Measurements from ENCODE around the gene GAA.
"Not testable (repeated sequence)": the region's sequence is repeated elsewhere in the genome, so short reads cannot be mapped to it uniquely, and the experiment has no call there.

GAA gene

DNA sequence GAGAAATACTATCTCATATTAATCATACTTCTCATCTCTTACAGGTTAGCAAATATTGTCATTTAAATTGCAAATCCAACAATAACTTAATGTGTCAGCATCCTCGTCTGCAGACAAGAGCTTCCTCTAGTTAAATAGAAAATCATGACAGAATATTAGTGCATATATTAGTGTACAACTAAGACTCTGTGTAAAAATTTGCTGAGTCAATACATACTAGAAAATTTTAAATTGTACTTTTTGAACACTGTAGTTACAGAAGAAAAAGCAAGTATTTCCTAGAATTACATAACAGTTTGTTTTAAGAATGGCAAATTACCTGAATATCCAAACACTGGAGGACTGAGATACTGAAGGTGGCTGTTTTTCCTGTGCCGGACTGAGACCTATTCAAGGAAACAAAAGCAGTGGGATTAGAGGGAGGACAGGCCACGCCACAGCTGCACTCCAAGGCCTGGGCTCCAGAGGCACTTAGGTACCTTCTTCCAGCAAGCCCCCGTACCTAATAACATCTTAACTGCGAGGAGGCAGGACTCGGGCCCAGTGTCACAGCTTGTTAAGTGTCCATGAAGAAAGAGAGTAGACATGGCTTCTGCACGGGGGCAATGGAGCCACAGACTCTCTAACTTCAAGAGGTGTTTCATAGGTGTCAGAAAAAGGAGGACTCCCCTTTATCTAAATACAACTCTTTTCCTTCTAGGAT, 40.2 kb downstream of the GAA start:
- H3K27me3 ChIP-seq (ENCODE audit: insufficient read depth, low read length) = no peaks in the 10 kb centered on the region
- no peak overlapping the region for H3K9ac ChIP-seq (ENCODE audit: low read depth, low read length)

GRCh38 chr17:80142929-80143328, 41.5 kb downstream of the GAA start:
- no peaks in the 10 kb centered on the region for H3K27me3 ChIP-seq (ENCODE audit: insufficient read depth, low read length)
- H3K9ac ChIP-seq (ENCODE audit: low read depth, low read length) = no peak overlapping the region
- H3K4me3 ChIP-seq (ENCODE audit: low read length) = no peak overlapping the region
- no peaks in the 10 kb centered on the region for H3K9me3 ChIP-seq (ENCODE audit: insufficient read depth, low read depth, low read length)
- no peak overlapping the region for H3K27ac ChIP-seq (ENCODE audit: low read length)
- peaks cover 8% of the 10 kb centered on the region for H3K4me1 ChIP-seq (ENCODE audit: insufficient read depth, low read length)
- peaks cover 80% of the 10 kb centered on the region for H3K36me3 ChIP-seq (ENCODE audit: insufficient read depth, low read depth, low read length)

More for the DNA sequence above, 40.2 kb downstream of the GAA start:
- Histone ChIP-seq H3K4me1 (ENCODE audit: insufficient read depth, low read length) (peaks cover 8% of the 10 kb centered on the region), H3K9me3 (ENCODE audit: insufficient read depth, low read depth, low read length) (no peaks in the 10 kb centered on the region), H3K36me3 (ENCODE audit: insufficient read depth, low read depth, low read length) (peaks cover 93% of the 10 kb centered on the region), H3K4me3 (ENCODE audit: low read length) (no peak overlapping the region), H3K27ac (ENCODE audit: low read length) (no peak overlapping the region)

DNA sequence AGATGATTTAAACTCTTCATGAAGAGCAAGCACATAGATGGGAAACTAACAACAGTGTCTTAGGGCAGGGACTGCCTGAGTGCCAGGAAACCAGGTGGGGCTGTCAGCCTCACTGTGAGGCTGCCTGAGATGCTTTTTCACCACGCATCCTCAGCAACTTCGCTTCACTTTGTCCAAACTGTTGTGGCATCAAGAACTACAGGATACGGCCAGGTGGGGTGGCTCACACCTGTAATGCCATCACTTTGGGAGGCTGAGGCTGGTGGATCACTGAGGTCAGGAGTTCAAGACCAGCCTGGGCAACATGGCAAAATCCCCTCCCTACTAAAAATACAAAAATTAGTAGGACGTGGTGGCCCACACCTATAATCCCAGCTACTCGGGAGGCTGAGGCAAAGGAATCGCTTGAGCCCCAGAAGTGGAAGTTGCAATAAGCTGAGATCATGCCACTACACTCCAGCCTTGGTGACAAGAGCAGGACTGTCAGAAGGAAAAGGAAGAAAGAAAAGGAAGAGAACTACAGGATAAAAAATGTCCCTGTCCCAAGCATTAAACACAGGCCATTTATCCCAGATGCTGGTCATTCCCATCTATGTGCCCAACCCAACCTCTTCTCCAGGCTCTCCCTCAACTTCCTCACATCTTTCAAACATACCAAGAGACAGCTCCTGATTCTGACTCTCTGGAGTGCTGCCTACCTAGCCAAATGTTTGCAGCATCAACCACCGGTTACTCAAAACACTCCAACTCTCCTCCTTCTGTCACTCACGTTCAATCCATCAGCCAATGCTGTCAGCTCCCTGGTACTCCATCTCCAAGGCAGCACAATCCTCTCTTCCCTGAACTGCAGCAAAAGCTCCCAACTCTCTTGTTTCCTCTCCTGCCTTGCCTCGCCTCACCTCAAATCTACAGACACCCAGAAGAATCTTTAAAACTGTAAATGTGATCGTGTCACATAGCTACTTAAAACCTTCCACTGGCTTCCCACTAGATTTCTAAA, 44.0 kb downstream of the GAA start:
- Histone ChIP-seq H3K27me3 (ENCODE audit: insufficient read depth, low read length) (no peaks in the 10 kb centered on the region), H3K27ac (ENCODE audit: low read length) (no peak overlapping the region), H3K9me3 (ENCODE audit: insufficient read depth, low read depth, low read length) (no peaks in the 10 kb centered on the region), H3K4me1 (ENCODE audit: insufficient read depth, low read length) (peaks cover 8% of the 10 kb centered on the region), H3K9ac (ENCODE audit: low read depth, low read length) (peak overlapping the region; percentile 90; the same call in 1 of the 2 replicates), H3K4me3 (ENCODE audit: low read length) (peak overlapping the region; percentile 91), H3K36me3 (ENCODE audit: insufficient read depth, low read depth, low read length) (peaks cover 56% of the 10 kb centered on the region)

- H3K27ac ChIP-seq (ENCODE audit: low read length) = no peak overlapping the region
- H3K9me3 ChIP-seq (ENCODE audit: insufficient read depth, low read depth, low read length) = no peaks in the 10 kb centered on the region
- peaks cover 8% of the 10 kb centered on the region for H3K4me1 ChIP-seq (ENCODE audit: insufficient read depth, low read length)
- H3K4me3 ChIP-seq (ENCODE audit: low read length) = peak overlapping the region; percentile 91
- H3K9ac ChIP-seq (ENCODE audit: low read depth, low read length) = peak overlapping the region; percentile 90
- H3K36me3 ChIP-seq (ENCODE audit: insufficient read depth, low read depth, low read length) = peaks cover 46% of the 10 kb centered on the region
- H3K27me3 ChIP-seq (ENCODE audit: insufficient read depth, low read length) = no peaks in the 10 kb centered on the region
Observed at GRCh38 chr17:80146121-80147034, 45.0 kb downstream of the GAA start.

GRCh38 chr17:80147035-80147822, 45.8 kb downstream of the GAA start, which contains the start of gene EIF4A3:
TSS of gene EIF4A3 (minus strand) at chr17:80147128. CDS start at chr17:80146961, 167 bp downstream.
- Histone ChIP-seq H3K4me1 (ENCODE audit: insufficient read depth, low read length) (peaks cover 9% of the 10 kb centered on the region), H3K27me3 (ENCODE audit: insufficient read depth, low read length) (no peaks in the 10 kb centered on the region), H3K9me3 (ENCODE audit: insufficient read depth, low read depth, low read length) (no peaks in the 10 kb centered on the region), H3K9ac (ENCODE audit: low read depth, low read length) (peak within 1 kb of the TSS; percentile 90), H3K4me3 (ENCODE audit: low read length) (peak within 1 kb of the TSS; percentile 91), H3K27ac (ENCODE audit: low read length) (peak within 1 kb of the TSS; percentile 34), H3K36me3 (ENCODE audit: insufficient read depth, low read depth, low read length) (peaks cover 37% of the 10 kb centered on the region)

GRCh38 chr17:80151333-80151732, 50.0 kb downstream of the GAA start:
- no peak overlapping the region for H3K27ac ChIP-seq (ENCODE audit: low read length)
- peaks cover 17% of the 10 kb centered on the region for H3K9me3 ChIP-seq (ENCODE audit: insufficient read depth, low read depth, low read length)
- H3K9ac ChIP-seq (ENCODE audit: low read depth, low read length) = no peak overlapping the region
- H3K36me3 ChIP-seq (ENCODE audit: insufficient read depth, low read depth, low read length) = no peaks in the 10 kb centered on the region
- H3K4me1 ChIP-seq (ENCODE audit: insufficient read depth, low read length) = peaks cover 17% of the 10 kb centered on the region; the same call in 1 of the 2 replicates
- H3K4me3 ChIP-seq (ENCODE audit: low read length) = no peak overlapping the region
- H3K27me3 ChIP-seq (ENCODE audit: insufficient read depth, low read length) = no peaks in the 10 kb centered on the region; the same call in 1 of the 2 replicates

DNA sequence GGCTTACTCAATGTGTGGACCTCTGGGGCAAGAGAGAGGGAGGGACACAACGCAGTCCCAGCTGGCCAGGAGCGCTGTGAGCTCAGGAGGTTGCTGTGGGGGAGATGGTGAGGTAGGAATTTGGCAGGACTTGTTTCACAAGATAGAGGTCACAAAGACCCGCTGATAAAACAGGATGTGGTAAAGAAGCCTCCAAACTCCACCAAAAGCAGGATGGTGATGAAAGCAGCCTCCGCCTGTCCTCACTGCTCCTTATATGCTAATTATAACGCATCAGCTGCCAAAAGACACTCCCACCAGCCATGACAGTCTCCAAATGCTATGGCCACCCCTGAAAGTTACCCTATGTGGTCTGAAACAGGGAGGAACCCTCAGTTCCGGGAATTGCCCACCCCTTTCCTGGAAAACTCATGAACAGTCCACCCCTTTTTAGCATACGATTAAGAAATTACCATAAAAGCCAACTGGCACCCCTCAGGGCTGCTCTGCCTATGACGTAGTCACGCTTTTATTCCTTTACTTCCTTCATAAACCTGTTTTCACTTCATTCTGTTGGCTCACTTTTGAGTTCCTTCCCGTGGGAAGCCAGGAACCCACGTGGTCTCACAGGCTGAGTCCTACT, 50.8 kb downstream of the GAA start:
- Histone ChIP-seq H3K27me3 (ENCODE audit: insufficient read depth, low read length) (no peaks in the 10 kb centered on the region; the same call in 1 of the 2 replicates), H3K9me3 (ENCODE audit: insufficient read depth, low read depth, low read length) (peaks cover 25% of the 10 kb centered on the region), H3K9ac (ENCODE audit: low read depth, low read length) (no peak overlapping the region), H3K4me1 (ENCODE audit: insufficient read depth, low read length) (peaks cover 17% of the 10 kb centered on the region; the same call in 1 of the 2 replicates), H3K36me3 (ENCODE audit: insufficient read depth, low read depth, low read length) (no peaks in the 10 kb centered on the region), H3K27ac (ENCODE audit: low read length) (no peak overlapping the region), H3K4me3 (ENCODE audit: low read length) (no peak overlapping the region)

- H3K9ac ChIP-seq (ENCODE audit: low read depth, low read length) = no peak overlapping the region
Observed at GRCh38 chr17:80153004-80153403, 51.6 kb downstream of the GAA start.

GRCh38 chr17:80154166-80154565, 52.8 kb downstream of the GAA start:
- H3K36me3 ChIP-seq (ENCODE audit: insufficient read depth, low read depth, low read length) = no peaks in the 10 kb centered on the region
- peaks cover 2% of the 10 kb centered on the region; the same call in 1 of the 2 replicates for H3K27me3 ChIP-seq (ENCODE audit: insufficient read depth, low read length)
- H3K9me3 ChIP-seq (ENCODE audit: insufficient read depth, low read depth, low read length) = peaks cover 28% of the 10 kb centered on the region
- H3K27ac ChIP-seq (ENCODE audit: low read length) = no peak overlapping the region
- peak overlapping the region; percentile 53 for H3K4me3 ChIP-seq (ENCODE audit: low read length)
- peak overlapping the region; percentile 47; the same call in 1 of the 2 replicates for H3K9ac ChIP-seq (ENCODE audit: low read depth, low read length)
- peaks cover 21% of the 10 kb centered on the region; the same call in 1 of the 2 replicates for H3K4me1 ChIP-seq (ENCODE audit: insufficient read depth, low read length)

More at GRCh38 chr17:80153004-80153403, 51.6 kb downstream of the GAA start:
- Histone ChIP-seq H3K36me3 (ENCODE audit: insufficient read depth, low read depth, low read length) (no peaks in the 10 kb centered on the region), H3K4me3 (ENCODE audit: low read length) (no peak overlapping the region), H3K4me1 (ENCODE audit: insufficient read depth, low read length) (peaks cover 17% of the 10 kb centered on the region; the same call in 1 of the 2 replicates), H3K27ac (ENCODE audit: low read length) (no peak overlapping the region), H3K9me3 (ENCODE audit: insufficient read depth, low read depth, low read length) (peaks cover 28% of the 10 kb centered on the region), H3K27me3 (ENCODE audit: insufficient read depth, low read length) (no peaks in the 10 kb centered on the region; the same call in 1 of the 2 replicates)

GRCh38 chr17:80155600-80155999, 54.2 kb downstream of the GAA start:
- H3K27ac ChIP-seq (ENCODE audit: low read length) = not testable (repeated sequence)

More at GRCh38 chr17:80155600-80155999, 54.2 kb downstream of the GAA start:
- not testable (repeated sequence) for H3K9ac ChIP-seq (ENCODE audit: low read depth, low read length); H3K36me3 ChIP-seq (ENCODE audit: insufficient read depth, low read depth, low read length); H3K4me3 ChIP-seq (ENCODE audit: low read length)
- H3K27me3 ChIP-seq (ENCODE audit: insufficient read depth, low read length) = peaks cover 11% of the 10 kb centered on the region; the same call in 1 of the 2 replicates
- peaks cover 34% of the 10 kb centered on the region; the same call in 1 of the 2 replicates for H3K4me1 ChIP-seq (ENCODE audit: insufficient read depth, low read length)
- peaks cover 28% of the 10 kb centered on the region for H3K9me3 ChIP-seq (ENCODE audit: insufficient read depth, low read depth, low read length)
